HG03135 (cell line): ENCODE measurements around the gene FOXP1.

ENCODE experiments used
- ATAC-seq: cut with Tn5 transposase; IDR thresholded peaks from one replicate; pipeline ENCODE4 v1.9.1; 2021; ENCODE audit warnings: mild to moderate bottlenecking, moderate library complexity; ENCODE audit not compliant: unreplicated experiment

Gene FOXP1

DNA sequence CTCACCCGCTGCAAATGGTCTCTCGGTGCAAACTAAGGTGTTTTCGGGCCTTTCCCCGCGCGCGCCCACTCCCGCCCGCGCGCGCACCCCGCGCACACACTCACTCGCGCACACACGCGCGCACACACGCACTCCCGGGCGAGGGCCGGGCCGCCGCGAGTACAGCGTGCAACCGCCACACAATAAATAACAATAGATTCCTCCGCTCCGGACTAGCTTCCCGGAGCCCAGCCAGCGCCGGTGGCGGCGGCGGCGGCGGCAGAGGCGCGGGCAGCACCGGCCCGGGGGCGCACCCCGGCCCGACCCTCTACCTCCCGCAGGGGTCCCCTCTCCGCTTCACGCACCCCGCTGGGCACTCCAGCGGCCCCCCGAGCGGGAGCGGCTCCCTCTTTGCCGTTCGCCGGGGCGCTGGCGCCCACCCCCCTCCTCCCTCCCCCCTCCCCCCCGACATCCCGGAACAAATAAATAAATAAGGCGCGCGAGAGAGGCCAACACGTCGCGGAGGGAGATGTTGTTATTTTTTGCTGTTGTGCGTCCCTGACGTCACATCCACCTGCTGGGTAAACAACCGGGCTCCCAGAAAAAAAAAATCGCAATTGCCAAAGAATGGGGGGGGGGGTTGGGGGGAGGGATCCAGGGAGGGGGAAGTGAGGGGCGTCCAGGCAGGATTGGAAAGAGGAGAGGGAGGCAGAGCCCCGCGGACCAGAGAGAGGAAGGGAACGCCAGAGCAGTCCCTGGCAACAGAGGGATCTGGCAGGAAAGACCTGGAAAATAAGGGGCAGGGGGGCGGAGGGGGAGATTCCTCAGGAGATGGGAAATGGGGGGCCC, at the start of gene FOXP1:
Gene FOXP1, minus strand, starts transcription at position 163 of the 828 bp plus-strand sequence. CDS start 385,347 bp downstream, outside the sequence.
- no peak for ATAC-seq

- no peak for ATAC-seq
Measured at GRCh38 chr3:71629711-71630110, 46.2 kb upstream of the FOXP1 start.

DNA sequence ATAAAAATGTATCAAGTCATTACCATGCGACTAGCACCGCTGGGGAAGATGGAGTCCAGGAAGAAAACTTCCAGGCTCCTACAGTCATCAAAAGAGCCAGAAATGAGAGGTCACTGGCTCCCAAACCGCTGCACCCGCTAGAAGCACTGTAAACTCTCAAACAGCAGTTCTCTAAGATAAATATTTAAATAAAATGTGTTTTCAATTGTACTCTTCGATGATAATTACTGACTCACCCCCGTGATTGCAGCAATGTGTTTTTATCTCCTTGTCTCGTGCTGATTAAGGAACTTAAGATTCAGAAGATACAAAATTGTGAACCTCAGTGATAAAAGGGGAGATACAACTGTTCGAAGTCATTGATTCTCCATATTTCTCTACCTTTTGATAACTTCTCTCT, 45.8 kb upstream of the FOXP1 start:
- ATAC-seq = no peak

- no peak for ATAC-seq
Measured at GRCh38 chr3:71628522-71628921, 45.0 kb upstream of the FOXP1 start.

DNA sequence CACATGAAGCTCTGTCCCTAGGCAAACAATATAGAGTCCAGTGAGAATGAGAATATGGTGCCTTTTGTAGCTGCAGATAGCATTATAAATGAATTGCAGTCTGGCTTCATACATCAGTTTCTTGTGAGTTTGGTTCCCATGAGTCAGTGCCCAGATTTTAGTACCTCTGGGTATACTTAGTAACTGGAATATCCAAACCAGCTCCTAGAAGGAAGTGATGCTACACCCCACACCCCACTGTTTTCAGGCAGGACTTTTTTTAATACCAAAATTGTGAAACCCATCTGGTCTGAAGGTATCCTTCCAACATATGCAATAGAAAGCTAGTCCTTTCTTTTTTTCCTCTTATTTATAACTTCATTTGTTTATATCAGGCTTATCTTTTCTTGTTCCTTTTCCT, 42.1 kb upstream of the FOXP1 start:
- ATAC-seq = no peak

DNA sequence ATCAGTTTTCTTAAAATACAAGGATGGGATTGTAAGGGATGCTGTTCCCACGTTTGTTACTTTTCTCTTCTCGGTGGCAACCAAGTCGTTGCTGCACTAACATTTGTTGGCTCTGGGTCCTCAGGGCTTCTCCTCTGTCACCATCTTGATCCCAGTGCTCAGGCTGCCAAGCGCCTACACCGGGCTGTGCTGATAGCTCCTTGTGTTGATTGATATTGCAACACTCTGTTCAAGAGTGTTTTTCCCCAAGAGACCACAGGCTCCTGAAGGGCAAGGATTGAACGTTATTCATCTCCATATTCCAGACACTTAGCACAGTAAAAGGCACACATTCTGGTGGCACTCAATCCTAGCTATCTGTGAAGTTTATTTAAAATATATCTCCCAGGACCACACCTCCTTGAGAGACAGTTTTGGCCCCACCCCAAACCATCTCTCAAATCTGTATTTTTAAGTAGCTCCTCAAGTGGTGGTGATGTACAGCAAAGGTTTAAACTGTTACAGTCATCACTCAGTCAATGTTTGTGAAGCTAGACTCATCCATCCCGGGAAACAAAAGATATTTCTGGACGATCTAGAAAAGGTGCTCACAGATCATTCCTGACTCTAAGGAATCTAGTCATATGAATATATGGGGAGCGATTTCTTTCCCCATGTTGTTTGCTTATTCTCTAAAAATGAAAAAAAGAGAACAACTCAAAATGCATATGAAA, 38.5 kb upstream of the FOXP1 start:
- ATAC-seq = no peak

GRCh38 chr3:71618538-71618937, 35.0 kb upstream of the FOXP1 start:
- no peak for ATAC-seq

GRCh38 chr3:71616571-71617021, 33.1 kb upstream of the FOXP1 start:
- no peak for ATAC-seq

DNA sequence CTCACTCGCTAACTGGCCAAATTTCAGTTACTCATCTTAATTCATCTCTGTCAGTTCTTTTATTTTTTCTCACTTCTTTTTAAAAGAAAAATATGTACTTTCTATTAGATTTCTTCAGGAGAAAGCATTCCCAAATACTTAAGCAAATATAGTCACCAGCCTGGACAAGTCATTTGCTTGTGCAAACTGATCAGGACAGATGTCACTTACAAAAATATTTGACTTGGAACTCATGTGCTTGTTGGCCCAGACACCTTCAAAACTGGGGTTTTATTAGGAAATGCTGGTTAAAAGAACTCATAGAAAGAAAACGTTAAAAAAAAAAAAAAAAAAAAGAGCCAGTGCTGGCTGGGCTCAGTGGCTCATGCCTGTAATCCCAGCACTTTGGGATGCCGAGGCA, 31.3 kb upstream of the FOXP1 start:
- ATAC-seq = no peak

DNA sequence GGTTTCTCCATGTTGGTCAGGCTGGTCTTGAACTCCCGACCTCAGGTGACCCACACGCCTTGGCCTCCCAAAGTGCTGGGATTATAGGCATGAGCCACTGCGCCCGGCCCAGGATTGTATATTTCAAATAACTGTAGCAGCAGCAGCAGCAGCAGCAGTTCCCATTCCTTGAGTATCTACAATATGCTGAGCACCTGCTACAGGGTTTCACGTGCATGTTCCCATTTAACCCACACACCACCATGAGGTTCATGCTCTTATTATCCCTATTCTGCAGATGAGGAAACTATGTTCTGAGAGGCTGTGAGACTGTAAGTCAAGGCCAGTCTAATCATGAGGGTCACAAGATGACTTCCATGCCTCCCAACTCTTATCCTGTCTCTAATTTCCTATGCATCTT, 30.9 kb upstream of the FOXP1 start:
- ATAC-seq = no peak

- ATAC-seq = no peak
Measured at GRCh38 chr3:71611099-71611498, 27.6 kb upstream of the FOXP1 start.

DNA sequence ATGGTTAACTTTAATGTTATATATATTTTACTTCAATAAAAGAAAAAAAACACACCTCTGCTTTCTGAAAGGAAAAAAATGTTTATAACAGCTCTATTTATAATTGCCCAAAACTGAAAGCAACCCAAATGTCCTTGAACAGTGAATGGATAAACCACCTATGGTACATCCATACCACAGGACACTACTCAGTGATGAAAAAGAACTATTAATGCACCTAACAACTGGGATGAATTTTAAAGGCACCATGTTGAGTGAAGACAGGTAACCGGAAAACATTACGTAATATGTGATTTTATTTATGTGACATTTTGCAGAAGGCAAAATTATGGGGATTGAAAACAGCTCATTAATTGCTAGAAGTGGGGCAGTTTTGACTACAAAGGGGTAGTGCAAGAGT, 23.8 kb upstream of the FOXP1 start:
- ATAC-seq = no peak

DNA sequence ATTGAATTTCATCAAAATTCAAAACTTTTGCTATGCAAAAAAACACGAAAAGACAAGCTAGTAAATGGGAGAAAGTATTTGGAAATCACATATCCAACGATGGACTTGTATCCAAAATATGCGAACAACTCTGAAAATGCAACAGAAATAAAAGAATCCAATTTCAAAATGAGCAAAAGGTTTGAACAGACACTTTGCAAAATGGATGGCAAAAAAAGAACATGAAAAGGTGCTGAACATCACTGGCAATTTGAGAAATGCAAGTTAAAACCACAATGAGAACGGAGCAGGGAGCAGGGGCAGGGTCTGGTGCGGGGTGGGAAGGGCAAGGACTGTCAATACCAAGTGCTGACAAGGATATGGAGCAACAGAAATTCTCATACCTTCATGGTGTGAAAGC, 23.1 kb upstream of the FOXP1 start:
- no peak for ATAC-seq

GRCh38 chr3:71602256-71602655, 18.7 kb upstream of the FOXP1 start:
- ATAC-seq = no peak

GRCh38 chr3:71601811-71602210, 18.3 kb upstream of the FOXP1 start:
- ATAC-seq = no peak

DNA sequence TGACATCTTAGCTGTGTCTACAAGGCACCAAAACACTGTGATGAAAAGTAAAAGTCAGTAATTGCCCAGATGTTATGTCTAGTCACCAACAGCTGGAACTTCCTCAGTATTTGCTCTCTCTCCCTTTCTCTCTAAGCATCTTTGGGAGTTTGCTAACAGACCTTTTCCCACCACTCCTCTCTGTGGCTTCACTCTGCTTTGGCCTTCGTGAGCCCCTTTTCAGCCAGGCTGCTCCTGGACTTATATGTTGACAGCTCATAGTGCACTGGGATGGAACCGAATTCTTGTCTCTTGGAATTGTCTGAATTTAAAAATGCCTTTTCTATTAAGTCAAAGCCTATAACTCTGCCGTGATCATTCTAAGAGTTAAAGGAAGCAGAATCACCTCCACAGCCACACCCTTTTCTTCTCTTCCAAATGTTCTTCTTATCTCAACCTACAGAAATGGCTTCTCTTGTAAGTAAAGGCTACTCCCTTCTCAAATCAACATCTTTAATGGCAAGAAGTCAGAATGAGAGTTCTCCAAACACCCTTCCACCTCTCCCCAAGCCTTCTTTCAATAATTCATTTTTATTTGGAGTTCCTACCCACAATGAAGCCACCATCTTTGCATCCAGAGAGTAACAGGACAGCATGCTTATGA, 17.2 kb upstream of the FOXP1 start:
- ATAC-seq = no peak

GRCh38 chr3:71599416-71599815, 15.9 kb upstream of the FOXP1 start:
- ATAC-seq = no peak

- ATAC-seq = no peak
Measured at GRCh38 chr3:71598292-71598691, 14.8 kb upstream of the FOXP1 start.

- no peak for ATAC-seq
Measured at GRCh38 chr3:71597286-71597685, 13.8 kb upstream of the FOXP1 start.

DNA sequence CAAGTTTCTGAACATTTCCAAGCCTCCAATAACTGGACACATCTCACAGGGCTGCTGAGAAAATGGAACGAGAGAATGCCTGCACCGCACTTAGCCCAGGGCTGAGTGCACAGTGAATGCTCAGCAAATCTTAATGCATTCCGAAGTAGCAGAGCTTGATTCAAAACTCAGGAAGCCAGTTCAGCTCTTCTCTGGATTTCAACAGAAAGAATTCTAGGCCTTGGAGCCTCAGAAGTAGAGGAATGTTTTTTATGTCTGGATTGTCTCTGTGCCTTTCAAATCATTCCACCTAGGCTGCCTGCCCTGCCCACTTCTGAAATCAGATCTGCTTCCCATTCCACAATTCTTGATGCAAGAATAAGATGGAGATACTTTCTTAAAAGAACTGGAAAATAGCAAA, 9.6 kb upstream of the FOXP1 start:
- ATAC-seq = no peak

DNA sequence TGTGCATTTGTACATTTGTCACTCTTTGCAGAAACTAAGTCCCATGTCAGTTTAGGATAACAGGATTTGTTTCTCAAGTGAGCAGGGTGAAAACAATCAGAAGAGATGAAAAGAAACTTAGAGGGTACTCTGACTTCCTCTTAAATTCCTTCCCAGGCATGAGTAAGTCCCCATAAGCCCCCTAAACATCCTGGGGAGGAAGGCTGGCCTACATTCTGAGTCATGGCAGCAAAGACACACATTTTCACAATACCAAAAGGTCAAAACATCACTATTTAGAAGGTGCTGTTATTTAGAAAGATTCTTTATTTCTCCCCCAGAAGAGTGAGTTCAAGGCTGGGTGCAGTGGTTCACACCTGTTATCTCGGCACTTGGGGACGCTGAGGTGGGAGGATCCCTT, 7.6 kb upstream of the FOXP1 start:
- no peak for ATAC-seq

DNA sequence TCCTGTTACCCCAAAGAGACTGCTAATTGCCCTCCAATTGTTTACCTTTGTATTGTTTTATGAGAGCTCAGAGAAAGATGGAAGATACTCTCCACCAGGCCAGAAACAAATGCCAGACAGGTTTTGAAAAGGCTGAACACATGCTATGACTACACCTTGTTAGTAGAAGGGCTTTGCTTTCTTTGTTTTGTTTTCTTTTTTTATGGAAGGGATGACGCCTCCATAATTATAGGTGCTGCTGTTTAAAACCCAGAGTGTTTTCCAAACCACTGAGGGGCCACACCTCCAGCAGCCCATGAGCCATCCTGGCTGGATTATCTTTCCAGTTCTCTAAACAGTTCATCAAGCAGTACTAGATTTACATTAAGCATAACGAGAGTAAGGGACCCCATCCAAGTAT, 5.6 kb upstream of the FOXP1 start:
- ATAC-seq = no peak
